ENCODE results near the gene CES2.

CES2 gene

DNA sequence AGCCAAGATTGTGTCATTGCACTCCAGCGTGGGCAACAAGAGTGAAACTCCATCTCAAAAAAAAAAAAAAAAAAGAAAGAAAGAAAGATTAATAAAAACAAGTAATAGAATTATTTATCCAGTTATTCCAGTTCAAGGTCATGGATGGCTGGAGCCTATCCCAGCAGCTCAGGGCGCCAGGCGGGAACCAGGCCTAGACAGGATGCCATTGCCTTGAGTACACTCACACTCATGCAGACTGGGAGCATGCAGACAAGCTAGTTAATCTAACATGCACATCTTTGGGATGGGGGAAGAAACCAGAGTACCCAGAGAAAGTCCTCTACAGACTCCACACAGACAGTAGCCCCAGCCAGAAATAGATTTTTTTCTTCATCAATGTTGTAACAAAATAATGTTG lies 37.1 kb upstream of the CES2 start:
- H3K79me2 ChIP-seq (ENCODE audit: low read length): no peaks in the 10 kb centered on the region
- H3K36me3 ChIP-seq (replicated peaks; ENCODE audit: insufficient read depth, low read length): no peaks in the 10 kb centered on the region
- H3K9me2 ChIP-seq (replicated peaks; ENCODE audit: insufficient read depth, low read length): no peaks in the 10 kb centered on the region
- no peak for DNase-seq
- H3K27ac ChIP-seq (ENCODE audit: low read length): no peak overlapping the region
- no peaks in the 10 kb centered on the region for H3F3A ChIP-seq (ENCODE audit: insufficient read depth, low read length)
- H2AFZ ChIP-seq (ENCODE audit: low read length): no peak overlapping the region
- no peak overlapping the region for H3K4me3 ChIP-seq (ENCODE audit: low read length)
- no peaks in the 10 kb centered on the region for H3K4me1 ChIP-seq (ENCODE audit: low read length)
- H3K9me3 ChIP-seq (replicated peaks; ENCODE audit: insufficient read depth, low read length): no peaks in the 10 kb centered on the region
- no peaks in the 10 kb centered on the region for H4K20me1 ChIP-seq (ENCODE audit: insufficient read depth, low read length)
- TF ChIP-seq CTCF (IDR thresholded peaks at IDR 0.05; ENCODE audit: low read length) (no peak), EZH2 (optimal IDR thresholded peaks at IDR 0.05; ENCODE audit: low read depth, low read length) (no peak), EZH2phosphoT487 (IDR thresholded peaks at IDR 0.05; ENCODE audit: low read length) (no peak)
- no peaks in the 10 kb centered on the region for H3K27me3 ChIP-seq (replicated peaks; ENCODE audit: insufficient read depth, low read length)
- H3K4me2 ChIP-seq (ENCODE audit: low read depth, low read length): no peak overlapping the region
- H3K9ac ChIP-seq (ENCODE audit: low read length): no peak overlapping the region

DNA sequence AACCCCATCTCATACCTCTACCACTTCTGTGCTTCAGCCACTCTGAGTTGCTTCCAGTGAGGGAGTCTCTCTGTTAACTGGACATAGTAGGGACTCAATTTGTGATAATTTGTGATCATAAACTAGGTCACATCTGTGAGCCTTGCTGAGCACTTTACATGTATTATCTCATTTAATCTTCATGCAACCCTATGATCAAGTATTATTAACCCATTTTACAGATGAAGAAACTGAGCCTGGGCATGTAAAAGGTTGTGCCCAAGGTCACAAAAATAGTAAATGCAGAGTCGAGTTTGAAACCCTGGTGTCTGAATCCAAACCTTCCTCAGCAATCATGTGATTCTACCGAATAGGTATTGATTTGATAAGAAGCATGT lies 36.4 kb upstream of the CES2 start:
- Histone ChIP-seq H3K27me3 (replicated peaks; ENCODE audit: insufficient read depth, low read length) (no peaks in the 10 kb centered on the region), H3K4me3 (ENCODE audit: low read length) (no peak overlapping the region), H3K27ac (ENCODE audit: low read length) (no peak overlapping the region), H3K79me2 (ENCODE audit: low read length) (no peaks in the 10 kb centered on the region), H3K4me1 (ENCODE audit: low read length) (no peaks in the 10 kb centered on the region), H3K9ac (ENCODE audit: low read length) (no peak overlapping the region), H3K9me2 (replicated peaks; ENCODE audit: insufficient read depth, low read length) (no peaks in the 10 kb centered on the region), H3F3A (ENCODE audit: insufficient read depth, low read length) (no peaks in the 10 kb centered on the region), H3K4me2 (ENCODE audit: low read depth, low read length) (no peak overlapping the region), H3K36me3 (replicated peaks; ENCODE audit: insufficient read depth, low read length) (no peaks in the 10 kb centered on the region), H4K20me1 (ENCODE audit: insufficient read depth, low read length) (no peaks in the 10 kb centered on the region), H2AFZ (ENCODE audit: low read length) (no peak overlapping the region), H3K9me3 (replicated peaks; ENCODE audit: insufficient read depth, low read length) (no peaks in the 10 kb centered on the region)
- no peak for DNase-seq
- TF ChIP-seq EZH2phosphoT487 (IDR thresholded peaks at IDR 0.05; ENCODE audit: low read length) (no peak), EZH2 (optimal IDR thresholded peaks at IDR 0.05; ENCODE audit: low read depth, low read length) (no peak), CTCF (IDR thresholded peaks at IDR 0.05; ENCODE audit: low read length) (no peak)

GRCh38 chr16:66899310-66899944 lies 35.9 kb upstream of the CES2 start:
- Histone ChIP-seq H3K9ac (ENCODE audit: low read length) (no peak overlapping the region), H2AFZ (ENCODE audit: low read length) (no peak overlapping the region), H3K79me2 (ENCODE audit: low read length) (no peaks in the 10 kb centered on the region), H3K27me3 (replicated peaks; ENCODE audit: insufficient read depth, low read length) (no peaks in the 10 kb centered on the region), H3K4me3 (ENCODE audit: low read length) (no peak overlapping the region), H3K27ac (ENCODE audit: low read length) (no peak overlapping the region), H3K9me2 (replicated peaks; ENCODE audit: insufficient read depth, low read length) (no peaks in the 10 kb centered on the region), H3K4me2 (ENCODE audit: low read depth, low read length) (no peak overlapping the region), H3F3A (ENCODE audit: insufficient read depth, low read length) (no peaks in the 10 kb centered on the region), H3K4me1 (ENCODE audit: low read length) (no peaks in the 10 kb centered on the region), H4K20me1 (ENCODE audit: insufficient read depth, low read length) (no peaks in the 10 kb centered on the region), H3K9me3 (replicated peaks; ENCODE audit: insufficient read depth, low read length) (no peaks in the 10 kb centered on the region), H3K36me3 (replicated peaks; ENCODE audit: insufficient read depth, low read length) (no peaks in the 10 kb centered on the region)
- TF ChIP-seq EZH2phosphoT487 (IDR thresholded peaks at IDR 0.05; ENCODE audit: low read length): no peak
- no peak for TF ChIP-seq EZH2 (optimal IDR thresholded peaks at IDR 0.05; ENCODE audit: low read depth, low read length)
- TF ChIP-seq CTCF (IDR thresholded peaks at IDR 0.05; ENCODE audit: low read length): no peak
- no peak for DNase-seq

Measured in MM.1S (cell line).